HCT116 (cell line): ENCODE measurements around the gene CTLA4. TPM values are rescaled to one million over a fixed set of nuclear protein-coding genes. Genes with fewer than 3 reads are reported as not detected.

ENCODE experiments used
- ATAC-seq: fragments of 200-7000 bp; cut with Tn5 transposase; 2 replicates; pipeline ENCODE4 v1.9.1; 2020; ENCODE audit warnings: mild to moderate bottlenecking, moderate library complexity
- BruUV-seq: library from RNA; stranded (reverse); fragments of 400-500 nt; replicated peaks from 2 replicates; lab custom pipeline; 2021; lab: Mats Ljungman, UMichigan
- CTCF ChIA-PET: fragments of 300-600 bp; sonication (Branson Sonifier 250); formaldehyde crosslinking; loops from one replicate; lab custom pipeline; 2021; ENCODE audit warnings: antibody characterized with exemption; lab: Charles Lee
- POLR2A ChIA-PET: fragments of 300-600, 350-600 bp; sonication (Branson Sonifier 250); formaldehyde crosslinking; loops from one replicate; lab custom pipeline; 2021; ENCODE audit warnings: antibody characterized with exemption; lab: Charles Lee
- RAD21 ChIA-PET, 2 experiments: fragments of 300-600 bp; sonication (Branson Sonifier 250); formaldehyde crosslinking; loops; one replicate each; lab custom pipeline; 2023; ENCODE audit warnings: low total read pairs in 2 of 2; ENCODE audit not compliant: uncharacterized antibody in 2 of 2, unreplicated experiment in 2 of 2, low non-redundant PET in 1 of 2; lab: Charles Lee
- DNase-seq: peaks from one replicate; pipeline ENCODE4 v3.0.0-alpha.2; 2010; ENCODE audit warnings: low read depth, low spot score
- H2AFZ ChIP-seq: fragments of 200-600 bp; shearing (Covaris generic), sonication (generic); 2 replicates; pipeline ENCODE4 v1.6.1; 2017; ENCODE audit warnings: low read depth, mixed run types, mixed read lengths, antibody characterized with exemption, low read length; ENCODE audit not compliant: poor library complexity, severe bottlenecking
- H3K27ac ChIP-seq: 2 replicates; pipeline ENCODE4 v1.5.1; 2012; ENCODE audit warnings: low read depth, low read length
- H3K27me3 ChIP-seq: fragments of 200-600 bp; sonication (generic); 2 replicates; pipeline ENCODE4 v1.6.1; 2016; ENCODE audit warnings: mixed run types, low read length, mixed read lengths; ENCODE audit not compliant: insufficient read depth
- H3K36me3 ChIP-seq, 2 experiments: fragments of 200-500 bp in 1 of 2; fragments of 200-600 bp in 1 of 2; sonication (Bioruptor generic) in 1 of 2; sonication (generic) in 1 of 2; 2 replicates each; pipeline versions ENCODE4 v1.5.1 to v1.6.1; 2014 to 2016; ENCODE audit warnings: low read length in 2 of 2, inconsistent platforms in 1 of 2, mixed read lengths in 1 of 2, mixed run types in 1 of 2; ENCODE audit not compliant: insufficient read depth in 2 of 2, control insufficient read depth in 1 of 2
- H3K4me1 ChIP-seq, 2 experiments: fragments of 200-600 bp in 1 of 2; sonication (generic) in 1 of 2; 2 replicates each; pipeline versions ENCODE4 v1.5.1 to v1.6.1; 2012 to 2017; ENCODE audit warnings: low read length in 2 of 2, inconsistent platforms in 1 of 2, mild to moderate bottlenecking in 1 of 2, mixed read lengths in 1 of 2, mixed run types in 1 of 2, moderate library complexity in 1 of 2; ENCODE audit not compliant: insufficient read depth in 2 of 2, control insufficient read depth in 1 of 2
- H3K4me2 ChIP-seq: fragments of 200-600 bp; sonication (generic); 2 replicates; pipeline ENCODE4 v1.6.1; 2017; ENCODE audit warnings: mixed run types, low read length, mixed read lengths
- H3K4me3 ChIP-seq, 2 experiments: fragments of 200-600 bp in 1 of 2; sonication (generic) in 1 of 2; replicated peaks in 1 of 2; 2 replicates each; pipeline ENCODE4 v1.5.1; 2011 to 2016; ENCODE audit warnings: low read length in 2 of 2, control low read depth in 1 of 2, low read depth in 1 of 2, mild to moderate bottlenecking in 1 of 2, mixed read lengths in 1 of 2, mixed run types in 1 of 2
- H3K79me2 ChIP-seq: fragments of 200-600 bp; sonication (generic); 2 replicates; pipeline ENCODE4 v1.6.1; 2017; ENCODE audit warnings: mild to moderate bottlenecking, mixed run types, low read length, moderate library complexity, mixed read lengths; ENCODE audit not compliant: insufficient read depth
- H3K9ac ChIP-seq: fragments of 200-600 bp; sonication (generic); 2 replicates; pipeline ENCODE4 v1.6.1; 2016; ENCODE audit warnings: low read length, mixed read lengths
- H3K9me2 ChIP-seq: fragments of 200-600 bp; sonication (generic), shearing (Covaris generic); 2 replicates; pipeline ENCODE4 v1.6.1; 2017; ENCODE audit warnings: mixed run types, mild to moderate bottlenecking, moderate library complexity; ENCODE audit not compliant: insufficient read depth
- H3K9me3 ChIP-seq, 2 experiments: fragments of 200-500 bp in 1 of 2; fragments of 200-600 bp in 1 of 2; sonication (Bioruptor generic) in 1 of 2; sonication (generic) in 1 of 2; 2 replicates each; pipeline ENCODE4 v1.6.1; 2014 to 2017; ENCODE audit warnings: low read length in 2 of 2, mixed read lengths in 2 of 2, inconsistent platforms in 1 of 2, low read depth in 1 of 2, mild to moderate bottlenecking in 1 of 2, mixed run types in 1 of 2, moderate library complexity in 1 of 2; ENCODE audit not compliant: control insufficient read depth in 1 of 2, insufficient read depth in 1 of 2
- H4K20me1 ChIP-seq: fragments of 200-600 bp; sonication (generic), shearing (Covaris generic); 2 replicates; pipeline ENCODE4 v1.6.1; 2017; ENCODE audit warnings: mixed run types, mild to moderate bottlenecking, moderate library complexity; ENCODE audit not compliant: insufficient read depth
- CBX3 ChIP-seq: IDR thresholded peaks from 2 replicates; pipeline ENCODE4 v1.6.1; 2012; ENCODE audit warnings: low read depth
- POLR2A ChIP-seq: IDR thresholded peaks from 2 replicates; pipeline ENCODE4 v1.7.0; 2011; ENCODE audit warnings: borderline replicate concordance; ENCODE audit not compliant: insufficient read depth, insufficient read length; ENCODE audit errors: extremely low read depth
- RAD21 ChIP-seq: IDR thresholded peaks from 2 replicates; pipeline ENCODE4 v1.6.1; 2012; ENCODE audit warnings: low read depth, mild to moderate bottlenecking
- SIN3A ChIP-seq: IDR thresholded peaks from 2 replicates; pipeline ENCODE4 v1.6.1; 2012; ENCODE audit warnings: low read depth
- SRF ChIP-seq: IDR thresholded peaks from 2 replicates; pipeline ENCODE4 v1.6.1; 2012; ENCODE audit warnings: low read depth
- TCF7L2 ChIP-seq: IDR thresholded peaks from 2 replicates; pipeline ENCODE4 v1.7.0; 2011; ENCODE audit warnings: borderline replicate concordance, inconsistent platforms; ENCODE audit not compliant: insufficient read depth, insufficient read length; ENCODE audit errors: extremely low read depth
- YY1 ChIP-seq: IDR thresholded peaks from 2 replicates; pipeline ENCODE4 v1.6.1; 2011; ENCODE audit warnings: low read length, low read depth, moderate library complexity, mild to moderate bottlenecking; ENCODE audit not compliant: insufficient replicate concordance; ENCODE audit errors: extremely low read depth
- ZFX ChIP-seq: fragments of 450-650 bp; IDR thresholded peaks from 2 replicates; pipeline ENCODE4 v1.6.1; 2017
- intact Hi-C: fragments of 100-400 bp; cut with micrococcal nuclease; formaldehyde crosslinking; loops from 2 replicates; pipeline ENCODE4 v1.10.0; 2022
- total RNA-seq: library from RNA; stranded (reverse); gene quantifications from one replicate; pipeline ENCODE4 v1.2.1, GENCODE V29; 2021; ENCODE audit not compliant: unreplicated experiment
- TF ChIP-seq, protein P1 (sequence below): IDR thresholded peaks from 2 replicates; pipeline ENCODE4 v1.6.1; 2011; ENCODE audit warnings: mild to moderate bottlenecking, low read length, moderate library complexity; ENCODE audit not compliant: insufficient replicate concordance; ENCODE audit errors: extremely low read depth
- TF ChIP-seq, protein P2 (sequence below): IDR thresholded peaks from 2 replicates; pipeline ENCODE4 v1.6.1; 2012; ENCODE audit warnings: low read depth
- TF ChIP-seq, protein P3 (sequence below), 3 experiments: fragments of 200-600 bp in 1 of 3; sonication (generic) in 1 of 3; IDR thresholded peaks in 2 of 3; conservative IDR thresholded peaks in 1 of 3; 2 replicates each; pipeline ENCODE4 v1.5.1; 2012 to 2017; ENCODE audit warnings: low read depth in 2 of 3, low read length in 2 of 3, antibody characterized with exemption in 1 of 3, borderline replicate concordance in 1 of 3, control low read depth in 1 of 3, mild to moderate bottlenecking in 1 of 3, mixed read lengths in 1 of 3, mixed run types in 1 of 3, moderate library complexity in 1 of 3; ENCODE audit not compliant: insufficient read depth in 1 of 3

CTLA4 gene
- total RNA-seq, 1 experiment from 2014 or later, result 0.37 TPM

DNA sequence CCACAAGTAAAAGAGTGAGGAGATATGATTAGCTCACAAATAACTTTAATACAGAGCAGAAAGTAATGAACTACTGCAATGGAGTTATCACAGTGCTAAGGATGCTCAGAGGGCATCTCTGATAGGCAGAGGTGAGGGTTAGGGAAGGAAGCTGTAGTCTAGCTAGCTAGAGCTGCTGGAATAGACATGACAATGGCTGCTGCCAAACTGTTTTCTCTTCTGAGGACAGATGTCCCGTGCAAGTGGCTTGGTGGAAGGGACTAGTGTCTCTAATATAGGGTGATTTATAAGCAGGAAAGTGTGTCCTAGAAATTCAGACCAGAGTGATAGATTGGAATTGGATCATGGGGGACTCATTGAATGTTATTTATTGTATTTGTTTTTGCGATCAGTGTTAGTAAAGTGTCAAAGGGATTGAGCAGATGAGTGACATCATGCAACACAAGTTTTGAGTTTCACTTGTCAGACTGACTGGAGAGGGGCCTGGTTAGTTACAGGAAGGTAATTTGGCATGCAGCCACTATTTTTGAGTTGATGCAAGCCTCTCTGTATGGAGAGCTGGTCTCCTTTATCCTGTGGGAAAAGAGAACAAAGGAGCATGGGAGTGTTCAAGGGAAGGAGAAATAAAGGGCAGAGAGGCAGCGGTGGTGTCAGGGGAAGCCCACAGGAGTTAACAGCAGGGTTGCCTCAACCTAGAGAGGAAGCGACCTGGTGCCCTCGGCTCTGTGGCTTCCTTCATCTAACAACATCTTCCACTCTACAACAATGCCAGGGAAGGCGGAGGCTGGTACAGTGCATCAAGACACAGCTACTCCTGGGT, 1.9 kb downstream of the CTLA4 start:
- Histone ChIP-seq H3K9me2 (no peaks in the 10 kb centered on the region), H3K27ac (no peak overlapping the region), H3K4me2 (no peak overlapping the region)
- DNase-seq (no peak), ATAC-seq (no peak)
- intact Hi-C loops, result no loop called here
- POLR2A ChIA-PET, result no interaction called here
- no peak for TF ChIP-seq YY1
- TF ChIP-seq, all 23 proteins: peak for 0
- H4K20me1 ChIP-seq, result no peaks in the 10 kb centered on the region
- peaks cover 13% of the 10 kb centered on the region; the same call in 1 of the 2 replicates for H3K27me3 ChIP-seq
- no peaks in the 10 kb centered on the region for H3K9me3 ChIP-seq
- no peaks in the 10 kb centered on the region for H3K79me2 ChIP-seq
- CTCF ChIA-PET, result no interaction called here
- no peak overlapping the region for H3K4me3 ChIP-seq
- RAD21 ChIA-PET, result no interaction called here
- H3K4me1 ChIP-seq, result no peaks in the 10 kb centered on the region
- no peak overlapping the region for H2AFZ ChIP-seq
- no peaks in the 10 kb centered on the region for H3K36me3 ChIP-seq
- H3K9ac ChIP-seq, result no peak overlapping the region
- BruUV-seq, result no TSS peak

DNA sequence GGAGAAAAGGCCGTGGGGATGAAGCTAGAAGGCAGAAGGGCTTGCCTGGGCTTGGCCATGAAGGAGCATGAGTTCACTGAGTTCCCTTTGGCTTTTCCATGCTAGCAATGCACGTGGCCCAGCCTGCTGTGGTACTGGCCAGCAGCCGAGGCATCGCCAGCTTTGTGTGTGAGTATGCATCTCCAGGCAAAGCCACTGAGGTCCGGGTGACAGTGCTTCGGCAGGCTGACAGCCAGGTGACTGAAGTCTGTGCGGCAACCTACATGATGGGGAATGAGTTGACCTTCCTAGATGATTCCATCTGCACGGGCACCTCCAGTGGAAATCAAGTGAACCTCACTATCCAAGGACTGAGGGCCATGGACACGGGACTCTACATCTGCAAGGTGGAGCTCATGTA, 2.9 kb downstream of the CTLA4 start:
- DNase-seq (no peak), ATAC-seq (no peak)
- Histone ChIP-seq H3K27ac (no peak overlapping the region), H2AFZ (no peak overlapping the region), H3K79me2 (no peaks in the 10 kb centered on the region), H3K4me1 (no peaks in the 10 kb centered on the region), H3K4me2 (no peak overlapping the region), H3K9me3 (no peaks in the 10 kb centered on the region), H3K9ac (no peak overlapping the region), H3K27me3 (peaks cover 13% of the 10 kb centered on the region; the same call in 1 of the 2 replicates), H3K4me3 (no peak overlapping the region), H3K9me2 (no peaks in the 10 kb centered on the region), H4K20me1 (no peaks in the 10 kb centered on the region), H3K36me3 (no peaks in the 10 kb centered on the region)
- ChIA-PET CTCF (no interaction called here), POLR2A (no interaction called here), RAD21 (no interaction called here)
- intact Hi-C loops, result no loop called here
- no TSS peak for BruUV-seq
- TF ChIP-seq, protein P1, sequence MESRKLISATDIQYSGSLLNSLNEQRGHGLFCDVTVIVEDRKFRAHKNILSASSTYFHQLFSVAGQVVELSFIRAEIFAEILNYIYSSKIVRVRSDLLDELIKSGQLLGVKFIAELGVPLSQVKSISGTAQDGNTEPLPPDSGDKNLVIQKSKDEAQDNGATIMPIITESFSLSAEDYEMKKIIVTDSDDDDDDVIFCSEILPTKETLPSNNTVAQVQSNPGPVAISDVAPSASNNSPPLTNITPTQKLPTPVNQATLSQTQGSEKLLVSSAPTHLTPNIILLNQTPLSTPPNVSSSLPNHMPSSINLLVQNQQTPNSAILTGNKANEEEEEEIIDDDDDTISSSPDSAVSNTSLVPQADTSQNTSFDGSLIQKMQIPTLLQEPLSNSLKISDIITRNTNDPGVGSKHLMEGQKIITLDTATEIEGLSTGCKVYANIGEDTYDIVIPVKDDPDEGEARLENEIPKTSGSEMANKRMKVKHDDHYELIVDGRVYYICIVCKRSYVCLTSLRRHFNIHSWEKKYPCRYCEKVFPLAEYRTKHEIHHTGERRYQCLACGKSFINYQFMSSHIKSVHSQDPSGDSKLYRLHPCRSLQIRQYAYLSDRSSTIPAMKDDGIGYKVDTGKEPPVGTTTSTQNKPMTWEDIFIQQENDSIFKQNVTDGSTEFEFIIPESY, result no peak
- TF ChIP-seq TCF7L2 (no peak), SIN3A (no peak), YY1 (no peak), RAD21 (no peak), POLR2A (no peak), ZFX (no peak), CBX3 (no peak), SRF (no peak)
- TF ChIP-seq, protein P2, sequence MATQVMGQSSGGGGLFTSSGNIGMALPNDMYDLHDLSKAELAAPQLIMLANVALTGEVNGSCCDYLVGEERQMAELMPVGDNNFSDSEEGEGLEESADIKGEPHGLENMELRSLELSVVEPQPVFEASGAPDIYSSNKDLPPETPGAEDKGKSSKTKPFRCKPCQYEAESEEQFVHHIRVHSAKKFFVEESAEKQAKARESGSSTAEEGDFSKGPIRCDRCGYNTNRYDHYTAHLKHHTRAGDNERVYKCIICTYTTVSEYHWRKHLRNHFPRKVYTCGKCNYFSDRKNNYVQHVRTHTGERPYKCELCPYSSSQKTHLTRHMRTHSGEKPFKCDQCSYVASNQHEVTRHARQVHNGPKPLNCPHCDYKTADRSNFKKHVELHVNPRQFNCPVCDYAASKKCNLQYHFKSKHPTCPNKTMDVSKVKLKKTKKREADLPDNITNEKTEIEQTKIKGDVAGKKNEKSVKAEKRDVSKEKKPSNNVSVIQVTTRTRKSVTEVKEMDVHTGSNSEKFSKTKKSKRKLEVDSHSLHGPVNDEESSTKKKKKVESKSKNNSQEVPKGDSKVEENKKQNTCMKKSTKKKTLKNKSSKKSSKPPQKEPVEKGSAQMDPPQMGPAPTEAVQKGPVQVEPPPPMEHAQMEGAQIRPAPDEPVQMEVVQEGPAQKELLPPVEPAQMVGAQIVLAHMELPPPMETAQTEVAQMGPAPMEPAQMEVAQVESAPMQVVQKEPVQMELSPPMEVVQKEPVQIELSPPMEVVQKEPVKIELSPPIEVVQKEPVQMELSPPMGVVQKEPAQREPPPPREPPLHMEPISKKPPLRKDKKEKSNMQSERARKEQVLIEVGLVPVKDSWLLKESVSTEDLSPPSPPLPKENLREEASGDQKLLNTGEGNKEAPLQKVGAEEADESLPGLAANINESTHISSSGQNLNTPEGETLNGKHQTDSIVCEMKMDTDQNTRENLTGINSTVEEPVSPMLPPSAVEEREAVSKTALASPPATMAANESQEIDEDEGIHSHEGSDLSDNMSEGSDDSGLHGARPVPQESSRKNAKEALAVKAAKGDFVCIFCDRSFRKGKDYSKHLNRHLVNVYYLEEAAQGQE, result no peak
- TF ChIP-seq, protein P3, sequence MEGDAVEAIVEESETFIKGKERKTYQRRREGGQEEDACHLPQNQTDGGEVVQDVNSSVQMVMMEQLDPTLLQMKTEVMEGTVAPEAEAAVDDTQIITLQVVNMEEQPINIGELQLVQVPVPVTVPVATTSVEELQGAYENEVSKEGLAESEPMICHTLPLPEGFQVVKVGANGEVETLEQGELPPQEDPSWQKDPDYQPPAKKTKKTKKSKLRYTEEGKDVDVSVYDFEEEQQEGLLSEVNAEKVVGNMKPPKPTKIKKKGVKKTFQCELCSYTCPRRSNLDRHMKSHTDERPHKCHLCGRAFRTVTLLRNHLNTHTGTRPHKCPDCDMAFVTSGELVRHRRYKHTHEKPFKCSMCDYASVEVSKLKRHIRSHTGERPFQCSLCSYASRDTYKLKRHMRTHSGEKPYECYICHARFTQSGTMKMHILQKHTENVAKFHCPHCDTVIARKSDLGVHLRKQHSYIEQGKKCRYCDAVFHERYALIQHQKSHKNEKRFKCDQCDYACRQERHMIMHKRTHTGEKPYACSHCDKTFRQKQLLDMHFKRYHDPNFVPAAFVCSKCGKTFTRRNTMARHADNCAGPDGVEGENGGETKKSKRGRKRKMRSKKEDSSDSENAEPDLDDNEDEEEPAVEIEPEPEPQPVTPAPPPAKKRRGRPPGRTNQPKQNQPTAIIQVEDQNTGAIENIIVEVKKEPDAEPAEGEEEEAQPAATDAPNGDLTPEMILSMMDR (IDR thresholded peaks at IDR 0.05 in 2 of 3, conservative IDR thresholded peaks at IDR 0.05 in 1 of 3; ENCODE audit: borderline replicate concordance in 1 of 3, insufficient read depth in 1 of 3, low read depth in 2 of 3, low read length in 2 of 3), result no peak
